Measurements from ENCODE around the gene IGSF3. TPM values are rescaled to one million over a fixed set of nuclear protein-coding genes. Genes with fewer than 3 reads are reported as not detected.
A peak's percentile ranks its signal among the peaks of the same experiment; 100 is the strongest.

Gene IGSF3
- total RNA-seq, 4 donors from 2014 or later = 42.2 to 60.0 (median 55.4) TPM

- H3K9me3 ChIP-seq = no peaks in the 10 kb centered on the region
- DNase-seq = no peak
- peak overlapping the region in 3 of 4 donors; percentile 53 to 65 (median 61) for H3K27ac ChIP-seq
- H3K4me3 ChIP-seq = no peak overlapping the region
- no peak for TF ChIP-seq POLR2A (IDR thresholded peaks at IDR 0.05)
- TF ChIP-seq CTCF (IDR thresholded peaks at IDR 0.05) = no peak
- WGBS, 2 donors = 25 to 49% methylated on average over 2 of the region's 2 CpGs
- H3K27me3 ChIP-seq = peaks cover 0 to 4% (median 0%) of the 10 kb centered on the region in 4 donors
- peaks cover 6 to 57% (median 11%) of the 10 kb centered on the region in 3 donors for H3K4me1 ChIP-seq
- no peaks in the 10 kb centered on the region for H3K36me3 ChIP-seq
- intact Hi-C loops (cut with DNase I) = no loop called here
These were observed 10.0 kb upstream of the IGSF3 start for GRCh38 chr1:116677474-116678062.

GRCh38 chr1:116676291-116676690 lies 8.8 kb upstream of the IGSF3 start:
- Histone ChIP-seq H3K27me3 (peaks cover 0 to 4% (median 0%) of the 10 kb centered on the region in 4 donors), H3K27ac (no peak overlapping the region), H3K4me1 (peaks cover 4 to 46% (median 6%) of the 10 kb centered on the region in 3 donors), H3K36me3 (no peaks in the 10 kb centered on the region), H3K4me3 (no peak overlapping the region), H3K9me3 (no peaks in the 10 kb centered on the region)
- TF ChIP-seq POLR2A (IDR thresholded peaks at IDR 0.05) (no peak), CTCF (IDR thresholded peaks at IDR 0.05) (no peak)
- DNase-seq = no peak
- 83 to 84% methylated on average over 2 of the region's 2 CpGs for WGBS, 2 donors
- intact Hi-C loops (cut with DNase I) = no loop called here

GRCh38 chr1:116674751-116675150 lies 7.2 kb upstream of the IGSF3 start:
- WGBS, 2 donors = 20 to 41% methylated on average over 2 of the region's 2 CpGs
- DNase-seq = no peak
- no peak overlapping the region for H3K4me3 ChIP-seq
- H3K36me3 ChIP-seq = no peaks in the 10 kb centered on the region
- no peak overlapping the region for H3K27ac ChIP-seq
- intact Hi-C loops (cut with DNase I) = no loop called here
- peaks cover 4 to 36% (median 6%) of the 10 kb centered on the region in 3 donors for H3K4me1 ChIP-seq
- no peak for TF ChIP-seq CTCF (IDR thresholded peaks at IDR 0.05)
- TF ChIP-seq POLR2A (IDR thresholded peaks at IDR 0.05) = no peak
- no peaks in the 10 kb centered on the region for H3K9me3 ChIP-seq
- peaks cover 0 to 4% (median 0%) of the 10 kb centered on the region in 4 donors for H3K27me3 ChIP-seq

- no peak for DNase-seq
- TF ChIP-seq CTCF (IDR thresholded peaks at IDR 0.05) (no peak), POLR2A (IDR thresholded peaks at IDR 0.05) (no peak)
- 49 to 52% methylated on average over 5 of the region's 5 CpGs for WGBS, 2 donors
- no peak overlapping the region for H3K27ac ChIP-seq
- H3K36me3 ChIP-seq = no peaks in the 10 kb centered on the region
- H3K4me3 ChIP-seq = no peak overlapping the region
- H3K9me3 ChIP-seq = no peaks in the 10 kb centered on the region
- H3K4me1 ChIP-seq = peaks cover 4 to 36% (median 6%) of the 10 kb centered on the region in 3 donors
- peaks cover 0 to 4% (median 0%) of the 10 kb centered on the region in 4 donors for H3K27me3 ChIP-seq
- intact Hi-C loops (cut with DNase I) = no loop called here
These were observed 6.5 kb upstream of the IGSF3 start for GRCh38 chr1:116674011-116674531.

- DNase-seq = no peak
- Histone ChIP-seq H3K27ac (no peak overlapping the region), H3K4me1 (peaks cover 3 to 38% (median 5%) of the 10 kb centered on the region in 3 donors), H3K27me3 (peaks cover 0 to 4% (median 0%) of the 10 kb centered on the region in 4 donors), H3K9me3 (no peaks in the 10 kb centered on the region), H3K36me3 (no peaks in the 10 kb centered on the region), H3K4me3 (no peak overlapping the region)
- no peak for TF ChIP-seq CTCF (IDR thresholded peaks at IDR 0.05)
- TF ChIP-seq POLR2A (IDR thresholded peaks at IDR 0.05) = no peak
- 85 to 94% methylated on average over 2 of the region's 2 CpGs for WGBS, 2 donors
- intact Hi-C loops (cut with DNase I) = no loop called here
These were observed 4.4 kb upstream of the IGSF3 start for GRCh38 chr1:116671912-116672311.

Measured in esophagus squamous epithelium (tissue), 5 donors.